Anterior cingulate cortex (tissue), 58 donors: ENCODE measurements around the gene TRHDE.
"Not testable (repeated sequence)": the region's sequence is repeated elsewhere in the genome, so short reads cannot be mapped to it uniquely, and the experiment has no call there.

Source experiments
- DNase-seq, 58 donors: peaks; one replicate each; lab custom pipeline; 2025; lab: John Stamatoyannopoulos, UW

The TRHDE gene

GRCh38 chr12:72712025-72712424 lies 439.9 kb downstream of the TRHDE start:
- not testable (repeated sequence) for DNase-seq

- DNase-seq, result no peak
These were observed 444.1 kb downstream of the TRHDE start for GRCh38 chr12:72716221-72716620.

DNA sequence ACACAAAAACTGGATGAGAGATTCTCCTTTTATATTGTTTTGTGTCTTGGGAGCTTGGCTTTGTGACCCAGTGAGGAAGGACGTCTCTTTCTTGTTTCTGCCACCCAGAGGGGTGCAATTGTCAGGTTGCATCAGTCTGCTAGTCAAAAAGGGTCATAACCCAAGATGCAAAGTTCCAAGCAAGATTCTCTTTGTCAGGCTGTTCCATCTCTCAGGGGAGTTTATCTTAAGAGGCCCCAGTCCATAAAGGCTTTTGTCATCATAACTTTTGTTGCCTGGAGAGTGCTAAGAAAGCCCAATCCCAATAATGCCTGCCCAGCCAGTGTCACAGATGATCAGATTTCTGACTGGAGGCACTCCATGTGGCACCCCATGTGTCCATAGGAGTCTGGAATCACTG lies 444.9 kb downstream of the TRHDE start:
- no peak for DNase-seq
